GM12864 (cell line): ENCODE measurements around the gene NKX2-2.

Experiments
- DNase-seq: peaks from one replicate; pipeline ENCODE4 v3.0.0-alpha.2; 2011; ENCODE audit warnings: low read depth
- H3K4me3 ChIP-seq: 2 replicates; pipeline ENCODE4 v1.5.1; 2011; ENCODE audit warnings: mild to moderate bottlenecking, low read depth, low read length, control low read depth
- TF ChIP-seq, protein P1 (sequence below): IDR thresholded peaks from 2 replicates; pipeline ENCODE4 v1.5.1; 2011; ENCODE audit warnings: low read depth, mild to moderate bottlenecking, moderate library complexity, low read length, control low read depth, inconsistent platforms; ENCODE audit errors: missing control alignments

NKX2-2 gene

DNA sequence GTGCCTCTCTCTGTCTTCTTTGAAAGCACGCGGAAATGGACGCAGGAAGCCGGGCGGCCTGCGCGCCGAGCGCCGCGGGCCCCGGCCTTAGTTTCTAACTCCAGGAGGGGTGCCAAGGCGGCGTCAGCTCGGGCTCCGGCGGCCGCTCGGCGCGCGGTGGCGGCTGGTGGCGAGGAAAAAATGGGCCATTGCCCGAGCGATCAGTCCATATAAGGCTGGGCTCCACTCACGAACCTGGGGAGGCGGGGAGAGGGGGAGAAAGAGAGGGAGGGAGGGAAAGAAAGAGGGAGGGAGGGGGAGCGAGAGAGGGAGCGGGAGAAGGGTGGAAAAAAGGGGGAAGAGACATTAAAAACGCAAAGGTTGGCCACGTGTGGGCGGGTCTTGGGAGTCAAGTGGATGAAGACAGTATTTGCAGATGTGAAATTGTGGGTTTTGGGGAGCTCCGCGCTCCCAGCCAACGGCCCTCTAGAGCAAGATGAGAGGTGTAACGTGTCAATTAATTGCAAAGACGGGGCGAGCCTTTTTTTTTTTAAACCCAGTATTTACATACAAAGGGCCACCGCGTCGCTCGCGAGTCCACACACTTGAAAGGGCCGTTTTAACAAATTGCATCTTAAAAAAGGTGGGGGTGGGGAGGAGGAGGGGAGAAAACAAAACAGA lies at the start of gene NKX2-2:
Gene NKX2-2, minus strand, starts transcription at position 184 of the 660 bp plus-strand sequence. CDS start 395 bp downstream, outside the sequence.
- H3K4me3 ChIP-seq, result no peak within 1 kb of the TSS; the same call in 1 of the 2 replicates
- TF ChIP-seq, protein P1, sequence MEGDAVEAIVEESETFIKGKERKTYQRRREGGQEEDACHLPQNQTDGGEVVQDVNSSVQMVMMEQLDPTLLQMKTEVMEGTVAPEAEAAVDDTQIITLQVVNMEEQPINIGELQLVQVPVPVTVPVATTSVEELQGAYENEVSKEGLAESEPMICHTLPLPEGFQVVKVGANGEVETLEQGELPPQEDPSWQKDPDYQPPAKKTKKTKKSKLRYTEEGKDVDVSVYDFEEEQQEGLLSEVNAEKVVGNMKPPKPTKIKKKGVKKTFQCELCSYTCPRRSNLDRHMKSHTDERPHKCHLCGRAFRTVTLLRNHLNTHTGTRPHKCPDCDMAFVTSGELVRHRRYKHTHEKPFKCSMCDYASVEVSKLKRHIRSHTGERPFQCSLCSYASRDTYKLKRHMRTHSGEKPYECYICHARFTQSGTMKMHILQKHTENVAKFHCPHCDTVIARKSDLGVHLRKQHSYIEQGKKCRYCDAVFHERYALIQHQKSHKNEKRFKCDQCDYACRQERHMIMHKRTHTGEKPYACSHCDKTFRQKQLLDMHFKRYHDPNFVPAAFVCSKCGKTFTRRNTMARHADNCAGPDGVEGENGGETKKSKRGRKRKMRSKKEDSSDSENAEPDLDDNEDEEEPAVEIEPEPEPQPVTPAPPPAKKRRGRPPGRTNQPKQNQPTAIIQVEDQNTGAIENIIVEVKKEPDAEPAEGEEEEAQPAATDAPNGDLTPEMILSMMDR, result no peak
- no peak for DNase-seq

DNA sequence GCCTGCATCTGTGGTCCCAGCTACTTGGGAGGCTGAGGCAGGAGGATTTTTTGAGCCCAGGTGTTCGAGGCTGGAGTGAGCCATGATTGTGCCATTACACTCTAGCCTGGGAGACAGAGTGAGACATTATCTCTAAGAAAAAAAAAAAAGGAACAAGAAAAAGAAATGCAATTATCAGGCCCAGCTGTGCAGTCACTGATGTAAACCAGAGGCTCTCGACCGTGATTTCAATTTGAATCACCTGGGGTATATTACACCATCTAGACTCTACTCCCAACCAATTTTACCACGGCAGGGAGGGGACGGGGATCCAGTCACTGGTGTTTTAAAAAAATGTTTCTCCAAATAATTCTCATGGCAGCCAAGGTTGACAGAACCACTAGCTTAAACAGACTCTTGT lies 48.8 kb upstream of the NKX2-2 start:
- no peak overlapping the region for H3K4me3 ChIP-seq
- no peak for DNase-seq
- TF ChIP-seq, protein P1, result no peak

DNA sequence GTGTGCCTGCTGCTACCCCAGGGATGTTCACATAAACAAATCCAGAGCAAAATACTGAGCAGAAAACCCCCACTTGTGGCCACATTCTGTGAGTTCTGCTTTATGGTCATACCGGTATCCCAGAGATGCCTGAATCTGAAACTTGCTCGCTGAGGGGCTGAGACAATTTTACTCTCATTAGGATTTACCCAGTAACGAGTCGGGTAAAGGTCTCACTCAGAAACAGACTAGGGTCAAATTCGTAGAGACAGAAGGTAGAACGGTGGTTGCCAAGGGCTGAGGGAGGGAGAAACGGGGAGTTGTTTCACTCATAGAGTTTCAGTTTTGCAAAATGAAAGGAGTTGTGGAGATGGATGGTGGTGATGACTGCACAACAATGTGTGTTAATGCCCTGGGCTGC lies 45.4 kb upstream of the NKX2-2 start:
- H3K4me3 ChIP-seq, result no peak overlapping the region
- TF ChIP-seq, protein P1, result no peak
- peak; percentile 16 for DNase-seq

GRCh38 chr20:21557241-21558020 lies 43.6 kb upstream of the NKX2-2 start:
- DNase-seq, result no peak
- TF ChIP-seq, protein P1, result no peak
- no peak overlapping the region for H3K4me3 ChIP-seq

DNA sequence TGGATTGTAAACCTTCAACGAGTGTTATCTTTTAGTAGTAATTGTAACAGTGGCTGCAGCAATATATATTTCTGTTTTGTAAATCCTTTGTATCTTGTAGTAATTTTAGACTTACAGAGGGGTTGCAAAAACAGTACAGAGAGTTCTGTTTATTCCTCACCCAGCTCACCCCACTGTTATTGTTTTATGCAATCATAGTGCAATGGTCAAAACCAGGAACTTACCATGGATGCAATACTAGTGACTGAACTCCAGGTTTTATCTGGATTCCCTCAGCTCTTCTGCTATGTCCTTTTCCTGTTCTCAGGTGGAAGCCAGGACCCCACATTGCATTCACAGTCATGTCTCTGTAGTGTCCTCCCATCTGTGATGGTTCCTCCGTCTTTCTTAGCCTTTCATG lies 42.5 kb upstream of the NKX2-2 start:
- no peak overlapping the region for H3K4me3 ChIP-seq
- DNase-seq, result no peak
- TF ChIP-seq, protein P1, result no peak

- TF ChIP-seq, protein P1, result no peak
- no peak for DNase-seq
- no peak overlapping the region for H3K4me3 ChIP-seq
These were observed 41.7 kb upstream of the NKX2-2 start for GRCh38 chr20:21555470-21556120.
